Erythroblast (primary cell): ENCODE measurements around the gene GTPBP1.

Experiments
- GATA1 ChIP-seq: IDR thresholded peaks from 2 replicates; pipeline ENCODE4 v1.6.1; 2011; ENCODE audit warnings: low read depth, mild to moderate bottlenecking, control low read depth, low read length, moderate library complexity
- POLR2A ChIP-seq: IDR thresholded peaks from 2 replicates; pipeline ENCODE4 v1.6.1; 2011; ENCODE audit warnings: mild to moderate bottlenecking, low read length

DNA sequence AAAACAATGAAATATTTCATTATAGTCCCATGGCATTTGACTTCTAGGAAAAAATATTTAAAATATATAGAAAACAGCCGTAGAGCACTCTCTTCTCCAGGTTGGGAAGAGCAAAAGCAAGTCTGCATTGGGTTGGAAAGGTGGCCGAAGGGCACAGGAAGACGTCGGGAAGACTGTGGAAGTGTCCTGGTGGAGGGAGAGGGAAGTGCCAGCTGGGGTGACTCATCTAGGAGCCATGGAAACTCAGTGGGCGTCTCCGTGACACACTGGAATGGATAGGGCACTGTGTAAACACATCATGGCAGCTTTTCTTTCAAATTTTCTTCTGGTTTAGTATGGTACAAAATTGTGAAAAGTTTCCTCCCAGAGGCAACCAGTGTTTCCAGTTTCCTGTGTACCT, 12.7 kb downstream of the GTPBP1 start:
- TF ChIP-seq POLR2A, result no peak
- TF ChIP-seq GATA1, result no peak
